Progenitor cell of endocrine pancreas (in vitro differentiated cells): ENCODE data around the gene TTC34. TPM values are rescaled to one million over a fixed set of nuclear protein-coding genes. Genes with fewer than 3 reads are reported as not detected.

ENCODE experiments used
- DNase-seq: peaks from one replicate; pipeline ENCODE4 v3.0.0; 2021; ENCODE audit warnings: low spot score; ENCODE audit not compliant: unreplicated experiment
- H3K27ac Mint-ChIP-seq: 2 replicates; pipeline ENCODE4 v1.8.0; 2021; ENCODE audit warnings: mild to moderate bottlenecking, moderate library complexity, mixed read lengths
- H3K27me3 Mint-ChIP-seq: 2 replicates; pipeline ENCODE4 v1.8.0; 2021; ENCODE audit warnings: mixed read lengths
- H3K36me3 Mint-ChIP-seq: 2 replicates; pipeline ENCODE4 v1.8.0; 2022; ENCODE audit warnings: mixed read lengths; ENCODE audit not compliant: insufficient read depth
- H3K4me1 Mint-ChIP-seq: 2 replicates; pipeline ENCODE4 v1.8.0; 2021; ENCODE audit warnings: low read depth, mixed read lengths
- H3K4me3 Mint-ChIP-seq: 2 replicates; pipeline ENCODE4 v1.8.0; 2021; ENCODE audit warnings: low read depth, mild to moderate bottlenecking, moderate library complexity, mixed read lengths
- H3K9me3 Mint-ChIP-seq: 2 replicates; pipeline ENCODE4 v1.8.0; 2021; ENCODE audit warnings: low read depth, mixed read lengths
- CTCF ChIP-seq: fragments of 200-600 bp; sonication (generic); IDR thresholded peaks from one replicate; pipeline ENCODE4 v1.5.0; 2021; ENCODE audit warnings: antibody characterized with exemption, mild to moderate bottlenecking; ENCODE audit not compliant: unreplicated experiment
- total RNA-seq: library from RNA; stranded (reverse); gene quantifications from 2 replicates; pipeline ENCODE4 v1.2.1, GENCODE V29; 2021

The TTC34 gene
- total RNA-seq, 1 donor from 2014 or later, result 3.1 TPM

- DNase-seq, result no peak
- H3K9me3 Mint-ChIP-seq, result peaks cover 4% of the 10 kb centered on the region
- H3K27me3 Mint-ChIP-seq, result peaks cover 49% of the 10 kb centered on the region
- TF ChIP-seq CTCF, result no peak
- H3K4me3 Mint-ChIP-seq, result no peak within 1 kb of the TSS
- no peak within 1 kb of the TSS for H3K27ac Mint-ChIP-seq
- no peaks in the 10 kb centered on the region for H3K36me3 Mint-ChIP-seq
- H3K4me1 Mint-ChIP-seq, result peaks cover 2% of the 10 kb centered on the region
Measured at GRCh38 chr1:2632561-2633361, 168.7 kb downstream of the TTC34 start, which contains the start of gene MMEL1. Gene MMEL1, minus strand, starts transcription at chr1:2633016. Its CDS starts 3,532 bp downstream, at chr1:2629484.

- no peak overlapping the region for H3K4me3 Mint-ChIP-seq
- DNase-seq, result no peak
- H3K27ac Mint-ChIP-seq, result no peak overlapping the region
- H3K4me1 Mint-ChIP-seq, result peaks cover 2% of the 10 kb centered on the region
- H3K27me3 Mint-ChIP-seq, result peaks cover 49% of the 10 kb centered on the region
- H3K9me3 Mint-ChIP-seq, result peaks cover 4% of the 10 kb centered on the region
- H3K36me3 Mint-ChIP-seq, result no peaks in the 10 kb centered on the region
- TF ChIP-seq CTCF, result no peak
Measured at GRCh38 chr1:2632051-2632430, 169.5 kb downstream of the TTC34 start.

DNA sequence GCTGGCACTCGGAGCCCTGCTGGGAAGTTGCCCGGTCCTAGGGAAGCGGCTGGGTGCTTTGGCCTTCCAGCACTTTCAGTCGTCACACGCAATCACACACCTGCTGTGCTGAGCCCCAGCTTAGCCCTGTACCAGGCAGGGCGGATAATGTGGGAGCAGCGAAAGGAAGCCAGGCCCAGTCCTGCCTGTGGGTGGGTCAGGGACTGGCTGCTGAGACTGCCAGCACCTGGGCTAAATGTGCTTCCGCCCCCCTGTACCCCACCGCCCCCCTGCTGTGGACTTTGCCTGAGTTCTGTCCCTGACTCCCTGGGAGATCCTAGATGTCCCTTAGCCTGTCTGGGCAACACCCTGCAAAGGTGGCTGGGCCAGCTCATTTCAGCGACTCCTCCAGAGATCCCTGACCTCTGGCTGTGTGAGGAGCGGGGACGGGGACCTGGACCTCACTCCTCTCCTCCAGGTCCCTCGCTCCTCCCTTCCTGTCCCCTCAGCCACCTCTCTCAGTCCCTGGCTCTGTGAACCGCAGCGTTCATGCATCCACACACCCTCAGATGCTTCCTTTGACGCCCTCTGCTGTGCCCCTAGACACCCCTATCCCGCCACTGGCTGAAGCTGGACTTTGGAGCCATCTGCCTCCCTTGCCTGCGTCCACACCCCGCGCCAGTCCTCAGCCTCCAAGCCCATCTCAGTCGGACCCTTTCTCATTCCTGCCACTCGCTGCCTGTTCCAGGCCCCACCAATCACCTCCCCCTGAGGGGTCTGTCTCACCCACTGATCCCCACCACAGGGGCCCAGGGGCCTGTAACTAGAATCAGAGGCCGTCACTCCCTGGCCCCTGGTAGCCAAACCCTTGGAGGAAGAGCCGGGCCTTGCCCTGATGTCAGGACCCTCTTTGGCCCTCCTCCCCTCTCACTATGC, 170.1 kb downstream of the TTC34 start:
- Mint-ChIP-seq H3K4me3 (no peak overlapping the region), H3K27me3 (peaks cover 51% of the 10 kb centered on the region), H3K9me3 (no peaks in the 10 kb centered on the region), H3K27ac (no peak overlapping the region), H3K36me3 (no peaks in the 10 kb centered on the region), H3K4me1 (peaks cover 2% of the 10 kb centered on the region)
- no peak for TF ChIP-seq CTCF
- no peak for DNase-seq

DNA sequence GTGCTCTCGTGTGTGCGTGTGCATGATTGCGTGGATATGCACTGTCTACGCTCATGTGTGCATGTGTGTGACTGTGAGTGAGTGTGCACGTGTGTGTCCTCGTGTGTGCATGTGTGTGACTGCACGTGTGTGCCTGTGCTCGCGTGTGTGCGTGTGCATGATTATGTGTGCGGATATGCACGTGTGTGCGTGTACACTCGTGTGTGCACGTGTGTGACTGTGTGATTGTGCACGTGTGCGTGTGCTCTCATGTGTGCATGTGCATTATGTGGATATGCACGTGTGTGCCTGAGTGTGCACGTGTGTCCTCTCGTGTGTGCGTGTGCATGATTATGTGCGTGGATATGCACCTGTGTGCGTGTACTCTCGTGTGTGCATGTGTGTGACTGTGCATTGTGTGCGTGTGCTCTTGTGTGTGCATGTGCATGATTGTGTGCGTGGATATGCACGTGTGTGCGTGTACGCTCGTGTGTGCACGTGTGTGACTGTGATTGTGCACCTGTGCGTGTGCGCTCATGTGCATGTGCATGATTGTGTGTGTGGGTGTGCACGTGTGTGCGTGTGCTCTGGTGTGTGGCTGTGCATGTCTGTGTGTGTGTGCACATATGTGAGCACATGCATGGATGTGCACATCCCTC, 170.9 kb downstream of the TTC34 start:
- DNase-seq, result no peak
- H3K27me3 Mint-ChIP-seq, result peaks cover 52% of the 10 kb centered on the region
- H3K4me3 Mint-ChIP-seq, result peak overlapping the region; percentile 58
- H3K36me3 Mint-ChIP-seq, result no peaks in the 10 kb centered on the region
- H3K9me3 Mint-ChIP-seq, result no peaks in the 10 kb centered on the region
- no peak for TF ChIP-seq CTCF
- peak overlapping the region; percentile 20 for H3K27ac Mint-ChIP-seq
- H3K4me1 Mint-ChIP-seq, result peaks cover 2% of the 10 kb centered on the region
